ENCODE data around the gene SUPT5H. TPM values are rescaled to one million over a fixed set of nuclear protein-coding genes. Genes with fewer than 3 reads are reported as not detected.

Gene SUPT5H
- total and polyA plus RNA-seq, 2 of the 13 experiments (the other 11 are each of a cell fraction or from before 2014, with no cell fraction given) = 48.2 to 51.7 TPM

DNA sequence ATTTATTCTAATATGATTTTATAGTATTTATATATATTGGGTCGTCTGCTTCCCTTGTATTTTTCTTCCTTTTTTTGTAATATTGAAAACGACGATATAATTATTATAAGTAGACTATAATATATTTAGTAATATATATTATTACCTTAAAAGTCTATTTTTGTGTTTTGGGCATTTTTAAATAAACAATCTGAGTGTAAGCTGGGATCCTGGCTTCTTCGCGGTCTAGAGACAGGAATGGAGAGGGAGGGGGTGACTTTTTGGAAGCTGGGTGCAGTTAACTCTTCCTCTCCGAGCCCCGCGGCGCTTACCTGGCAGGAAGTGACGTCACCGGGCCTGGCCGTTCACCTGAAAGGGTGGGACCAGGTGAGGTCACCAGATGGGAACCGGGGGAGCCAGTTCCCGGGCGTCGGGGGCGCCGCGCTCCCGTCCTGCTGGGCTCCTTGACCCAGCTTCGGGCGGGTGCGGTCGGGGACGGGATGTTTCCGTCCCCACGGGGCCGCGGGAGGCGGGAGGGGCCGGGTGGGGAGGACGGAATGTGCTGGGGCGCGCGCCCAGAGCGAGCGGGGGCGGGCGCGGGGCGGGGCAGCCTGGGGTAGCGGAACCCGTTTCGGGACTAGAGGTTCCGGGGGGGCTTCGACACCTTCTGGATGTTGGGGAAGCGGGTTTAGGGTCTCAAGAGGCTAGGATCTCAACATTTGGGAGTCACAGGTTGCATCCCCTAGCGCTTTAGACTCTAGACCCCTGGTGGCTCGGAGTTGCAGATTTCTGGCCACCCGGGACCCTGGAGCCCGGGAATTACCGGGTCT is 36.0 kb upstream of the SUPT5H start (continued):
- TF ChIP-seq, protein P1, sequence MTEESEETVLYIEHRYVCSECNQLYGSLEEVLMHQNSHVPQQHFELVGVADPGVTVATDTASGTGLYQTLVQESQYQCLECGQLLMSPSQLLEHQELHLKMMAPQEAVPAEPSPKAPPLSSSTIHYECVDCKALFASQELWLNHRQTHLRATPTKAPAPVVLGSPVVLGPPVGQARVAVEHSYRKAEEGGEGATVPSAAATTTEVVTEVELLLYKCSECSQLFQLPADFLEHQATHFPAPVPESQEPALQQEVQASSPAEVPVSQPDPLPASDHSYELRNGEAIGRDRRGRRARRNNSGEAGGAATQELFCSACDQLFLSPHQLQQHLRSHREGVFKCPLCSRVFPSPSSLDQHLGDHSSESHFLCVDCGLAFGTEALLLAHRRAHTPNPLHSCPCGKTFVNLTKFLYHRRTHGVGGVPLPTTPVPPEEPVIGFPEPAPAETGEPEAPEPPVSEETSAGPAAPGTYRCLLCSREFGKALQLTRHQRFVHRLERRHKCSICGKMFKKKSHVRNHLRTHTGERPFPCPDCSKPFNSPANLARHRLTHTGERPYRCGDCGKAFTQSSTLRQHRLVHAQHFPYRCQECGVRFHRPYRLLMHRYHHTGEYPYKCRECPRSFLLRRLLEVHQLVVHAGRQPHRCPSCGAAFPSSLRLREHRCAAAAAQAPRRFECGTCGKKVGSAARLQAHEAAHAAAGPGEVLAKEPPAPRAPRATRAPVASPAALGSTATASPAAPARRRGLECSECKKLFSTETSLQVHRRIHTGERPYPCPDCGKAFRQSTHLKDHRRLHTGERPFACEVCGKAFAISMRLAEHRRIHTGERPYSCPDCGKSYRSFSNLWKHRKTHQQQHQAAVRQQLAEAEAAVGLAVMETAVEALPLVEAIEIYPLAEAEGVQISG (CRISPR knock-in tag; IDR thresholded peaks at IDR 0.05) = 0 out of 2 replicates have a peak, but pooled peaks have one; percentile 18
- TF ChIP-seq HOMEZ (CRISPR knock-in tag; IDR thresholded peaks at IDR 0.05; ENCODE audit: low read depth) (no peak), ZNF761 (CRISPR knock-in tag; conservative IDR thresholded peaks at IDR 0.05) (0 out of 2 replicates have a peak, but pooled peaks have one; percentile 16), POLR2A (IDR thresholded peaks at IDR 0.05; ENCODE audit: insufficient read depth in 1 of 2, low read depth in 2 of 2, low read length in 2 of 2) (peak; percentile 45 to 83; a peak in 3 of 4 replicates), TCF7 (IDR thresholded peaks at IDR 0.05; ENCODE audit: low read depth) (no peak), ZNF260 (CRISPR knock-in tag; IDR thresholded peaks at IDR 0.05; ENCODE audit: borderline replicate concordance, low read depth) (no peak), KAT7 (CRISPR knock-in tag; IDR thresholded peaks at IDR 0.05; ENCODE audit: borderline replicate concordance) (no peak; the same call in 1 of the 2 replicates), ZNF281 (CRISPR knock-in tag; IDR thresholded peaks at IDR 0.05; ENCODE audit: borderline replicate concordance) (no peak), ZNF350 (CRISPR knock-in tag; IDR thresholded peaks at IDR 0.05; ENCODE audit: borderline replicate concordance, low read depth) (0 out of 2 replicates have a peak, but pooled peaks have one; percentile 34), PLSCR1 (CRISPR knock-in tag; IDR thresholded peaks at IDR 0.05; ENCODE audit: borderline replicate concordance) (no peak), ZNF441 (CRISPR knock-in tag; IDR thresholded peaks at IDR 0.05; ENCODE audit: borderline replicate concordance) (peak; percentile 22; the same call in 1 of the 2 replicates), DNMT1 (CRISPR knock-in tag; IDR thresholded peaks at IDR 0.05) (no peak), FOXP4 (CRISPR knock-in tag; IDR thresholded peaks at IDR 0.05) (0 out of 2 replicates have a peak, but pooled peaks have one; percentile 13), ZNF572 (CRISPR knock-in tag; IDR thresholded peaks at IDR 0.05) (0 out of 2 replicates have a peak, but pooled peaks have one; percentile 48)
- TF ChIP-seq, protein P2, sequence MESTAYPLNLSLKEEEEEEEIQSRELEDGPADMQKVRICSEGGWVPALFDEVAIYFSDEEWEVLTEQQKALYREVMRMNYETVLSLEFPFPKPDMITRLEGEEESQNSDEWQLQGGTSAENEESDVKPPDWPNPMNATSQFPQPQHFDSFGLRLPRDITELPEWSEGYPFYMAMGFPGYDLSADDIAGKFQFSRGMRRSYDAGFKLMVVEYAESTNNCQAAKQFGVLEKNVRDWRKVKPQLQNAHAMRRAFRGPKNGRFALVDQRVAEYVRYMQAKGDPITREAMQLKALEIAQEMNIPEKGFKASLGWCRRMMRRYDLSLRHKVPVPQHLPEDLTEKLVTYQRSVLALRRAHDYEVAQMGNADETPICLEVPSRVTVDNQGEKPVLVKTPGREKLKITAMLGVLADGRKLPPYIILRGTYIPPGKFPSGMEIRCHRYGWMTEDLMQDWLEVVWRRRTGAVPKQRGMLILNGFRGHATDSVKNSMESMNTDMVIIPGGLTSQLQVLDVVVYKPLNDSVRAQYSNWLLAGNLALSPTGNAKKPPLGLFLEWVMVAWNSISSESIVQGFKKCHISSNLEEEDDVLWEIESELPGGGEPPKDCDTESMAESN (CRISPR knock-in tag; conservative IDR thresholded peaks at IDR 0.05) = peak; percentile 73; the same call in 1 of the 2 replicates
